Measurements from ENCODE around the gene ITGA1. TPM values are rescaled to one million over a fixed set of nuclear protein-coding genes. Genes with fewer than 3 reads are reported as not detected.
A peak's percentile ranks its signal among the peaks of the same experiment; 100 is the strongest.
"Not testable (repeated sequence)": the region's sequence is repeated elsewhere in the genome, so short reads cannot be mapped to it uniquely, and the experiment has no call there.

The ITGA1 gene
- polyA plus RNA-seq (2013, experiment 1 of 4): 3.0 TPM
- polyA plus RNA-seq (2013, experiment 2 of 4): 2.5 TPM
- polyA plus RNA-seq (2013, experiment 3 of 4): 3.0 TPM
- polyA plus RNA-seq (2013, experiment 4 of 4): 4.1 TPM

- Histone ChIP-seq H3K4me3 (ENCODE audit: insufficient read depth, low read depth, low read length) (peak within 1 kb of the TSS; percentile 63), H3K36me3 (ENCODE audit: control insufficient read depth, insufficient read depth, low read length) (no peaks in the 10 kb centered on the region), H3K27me3 (ENCODE audit: control insufficient read depth, insufficient read depth, low read length, poor library complexity, severe bottlenecking) (peaks cover 31% of the 10 kb centered on the region), H3K27ac (ENCODE audit: insufficient read depth, low read depth, low read length, poor library complexity, severe bottlenecking) (peak within 1 kb of the TSS; percentile 44), H3K9me3 (ENCODE audit: control insufficient read depth, low read length) (no peaks in the 10 kb centered on the region), H3K4me1 (ENCODE audit: control insufficient read depth, insufficient read depth, low read length) (no peaks in the 10 kb centered on the region)
- 0% methylated on average over 60 to 61 of the region's 61 CpGs for WGBS, 2 experiments
Observed at GRCh38 chr5:52787600-52788504, at the start of gene ITGA1, which contains the start of gene PELO. TSS of gene ITGA1 (plus strand) at chr5:52787916. CDS start at chr5:52788354, 438 bp downstream. TSS of gene PELO (plus strand) at chr5:52787916. CDS start at chr5:52800395, 12,479 bp downstream.

GRCh38 chr5:52738095-52738506 lies 49.6 kb upstream of the ITGA1 start:
- H3K27ac ChIP-seq (ENCODE audit: insufficient read depth, low read depth, low read length, poor library complexity, severe bottlenecking): no peak overlapping the region
- H3K4me1 ChIP-seq (ENCODE audit: control insufficient read depth, insufficient read depth, low read length): no peaks in the 10 kb centered on the region

GRCh38 chr5:52740007-52740406 lies 47.7 kb upstream of the ITGA1 start:
- no peaks in the 10 kb centered on the region for H3K27me3 ChIP-seq (ENCODE audit: control insufficient read depth, insufficient read depth, low read length, poor library complexity, severe bottlenecking)
- 90 to 100% methylated on average over 2 of the region's 2 CpGs for WGBS, 2 experiments

More at GRCh38 chr5:52738095-52738506, 49.6 kb upstream of the ITGA1 start:
- no peaks in the 10 kb centered on the region for H3K9me3 ChIP-seq (ENCODE audit: control insufficient read depth, low read length)
- no peak overlapping the region for H3K4me3 ChIP-seq (ENCODE audit: insufficient read depth, low read depth, low read length)
- H3K27me3 ChIP-seq (ENCODE audit: control insufficient read depth, insufficient read depth, low read length, poor library complexity, severe bottlenecking): no peaks in the 10 kb centered on the region
- no peaks in the 10 kb centered on the region for H3K36me3 ChIP-seq (ENCODE audit: control insufficient read depth, insufficient read depth, low read length)

DNA sequence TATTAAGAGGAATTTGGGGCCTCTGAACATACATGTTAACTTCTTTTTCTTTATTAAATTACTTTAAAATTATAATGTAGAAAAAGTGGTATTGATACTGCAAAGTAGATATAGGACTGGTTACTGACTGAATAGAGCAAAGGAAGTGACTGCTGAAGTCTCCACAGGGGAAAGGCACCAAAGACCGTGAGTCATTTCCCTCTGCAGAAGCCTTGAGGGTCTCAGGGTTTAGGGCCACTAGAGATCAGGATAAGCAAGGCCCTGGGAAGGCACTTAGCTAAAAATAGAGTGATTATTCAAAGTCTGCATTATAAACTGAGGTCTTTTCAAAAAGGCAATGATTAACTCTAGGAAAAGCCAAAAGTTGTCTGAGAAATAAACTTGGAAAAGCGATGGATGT lies 44.7 kb upstream of the ITGA1 start:
- Histone ChIP-seq H3K36me3 (ENCODE audit: control insufficient read depth, insufficient read depth, low read length) (no peaks in the 10 kb centered on the region), H3K9me3 (ENCODE audit: control insufficient read depth, low read length) (no peaks in the 10 kb centered on the region), H3K4me1 (ENCODE audit: control insufficient read depth, insufficient read depth, low read length) (no peaks in the 10 kb centered on the region), H3K27me3 (ENCODE audit: control insufficient read depth, insufficient read depth, low read length, poor library complexity, severe bottlenecking) (no peaks in the 10 kb centered on the region), H3K4me3 (ENCODE audit: insufficient read depth, low read depth, low read length) (no peak overlapping the region), H3K27ac (ENCODE audit: insufficient read depth, low read depth, low read length, poor library complexity, severe bottlenecking) (no peak overlapping the region)
- WGBS, 2 experiments: 87 to 91% methylated on average over 2 of the region's 2 CpGs

More at GRCh38 chr5:52740007-52740406, 47.7 kb upstream of the ITGA1 start:
- Histone ChIP-seq H3K36me3 (ENCODE audit: control insufficient read depth, insufficient read depth, low read length) (no peaks in the 10 kb centered on the region), H3K4me3 (ENCODE audit: insufficient read depth, low read depth, low read length) (no peak overlapping the region), H3K9me3 (ENCODE audit: control insufficient read depth, low read length) (no peaks in the 10 kb centered on the region), H3K27ac (ENCODE audit: insufficient read depth, low read depth, low read length, poor library complexity, severe bottlenecking) (no peak overlapping the region), H3K4me1 (ENCODE audit: control insufficient read depth, insufficient read depth, low read length) (no peaks in the 10 kb centered on the region)

- no peak overlapping the region for H3K27ac ChIP-seq (ENCODE audit: insufficient read depth, low read depth, low read length, poor library complexity, severe bottlenecking)
- H3K4me1 ChIP-seq (ENCODE audit: control insufficient read depth, insufficient read depth, low read length): no peaks in the 10 kb centered on the region
- WGBS, 2 experiments: 100% methylated on average over 1 of the region's 3 CpGs; no CpG with 5 or more reads in 1 of the 2 experiments
Observed at GRCh38 chr5:52743529-52743928, 44.2 kb upstream of the ITGA1 start.

DNA sequence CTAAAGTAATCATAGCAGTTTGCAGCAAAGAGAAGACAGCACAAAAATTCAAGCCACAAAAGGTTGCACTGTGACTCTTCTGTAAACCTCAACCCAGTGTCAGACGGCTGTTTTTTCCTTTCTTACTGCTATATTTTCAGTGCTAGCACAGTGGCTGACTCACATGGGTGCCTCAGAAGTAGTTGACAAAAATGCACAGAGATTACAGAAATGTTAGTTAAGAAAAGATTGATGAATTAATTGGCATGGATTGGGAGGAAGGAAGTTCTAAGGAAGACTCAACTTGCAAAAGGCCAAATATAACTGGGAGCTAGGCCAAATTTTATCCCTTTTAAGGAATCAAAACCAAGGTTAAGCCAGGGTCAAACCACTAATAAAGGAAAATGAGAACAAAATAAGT lies 43.7 kb upstream of the ITGA1 start:
- WGBS, 2 experiments: 84 to 93% methylated on average over 1 of the region's 1 CpG
- H3K9me3 ChIP-seq (ENCODE audit: control insufficient read depth, low read length): no peaks in the 10 kb centered on the region

More at GRCh38 chr5:52743529-52743928, 44.2 kb upstream of the ITGA1 start:
- no peaks in the 10 kb centered on the region for H3K27me3 ChIP-seq (ENCODE audit: control insufficient read depth, insufficient read depth, low read length, poor library complexity, severe bottlenecking)
- H3K9me3 ChIP-seq (ENCODE audit: control insufficient read depth, low read length): no peaks in the 10 kb centered on the region
- no peaks in the 10 kb centered on the region for H3K36me3 ChIP-seq (ENCODE audit: control insufficient read depth, insufficient read depth, low read length)
- no peak overlapping the region for H3K4me3 ChIP-seq (ENCODE audit: insufficient read depth, low read depth, low read length)

GRCh38 chr5:52744867-52745458 lies 42.8 kb upstream of the ITGA1 start:
- WGBS, 2 experiments: 87 to 95% methylated on average over 2 of the region's 2 CpGs
- H3K9me3 ChIP-seq (ENCODE audit: control insufficient read depth, low read length); H3K36me3 ChIP-seq (ENCODE audit: control insufficient read depth, insufficient read depth, low read length); H3K4me1 ChIP-seq (ENCODE audit: control insufficient read depth, insufficient read depth, low read length); H3K27ac ChIP-seq (ENCODE audit: insufficient read depth, low read depth, low read length, poor library complexity, severe bottlenecking); H3K27me3 ChIP-seq (ENCODE audit: control insufficient read depth, insufficient read depth, low read length, poor library complexity, severe bottlenecking); H3K4me3 ChIP-seq (ENCODE audit: insufficient read depth, low read depth, low read length): not testable (repeated sequence)

More for the DNA sequence above, 43.7 kb upstream of the ITGA1 start:
- H3K36me3 ChIP-seq (ENCODE audit: control insufficient read depth, insufficient read depth, low read length): no peaks in the 10 kb centered on the region
- H3K4me1 ChIP-seq (ENCODE audit: control insufficient read depth, insufficient read depth, low read length): no peaks in the 10 kb centered on the region
- H3K27me3 ChIP-seq (ENCODE audit: control insufficient read depth, insufficient read depth, low read length, poor library complexity, severe bottlenecking): no peaks in the 10 kb centered on the region
- no peak overlapping the region for H3K27ac ChIP-seq (ENCODE audit: insufficient read depth, low read depth, low read length, poor library complexity, severe bottlenecking)
- no peak overlapping the region for H3K4me3 ChIP-seq (ENCODE audit: insufficient read depth, low read depth, low read length)

GRCh38 chr5:52746539-52746938 lies 41.2 kb upstream of the ITGA1 start:
- 90 to 100% methylated on average over 2 of the region's 2 CpGs for WGBS, 2 experiments
- no peaks in the 10 kb centered on the region for H3K36me3 ChIP-seq (ENCODE audit: control insufficient read depth, insufficient read depth, low read length)
- no peak overlapping the region for H3K27ac ChIP-seq (ENCODE audit: insufficient read depth, low read depth, low read length, poor library complexity, severe bottlenecking)
- H3K9me3 ChIP-seq (ENCODE audit: control insufficient read depth, low read length): no peaks in the 10 kb centered on the region
- H3K27me3 ChIP-seq (ENCODE audit: control insufficient read depth, insufficient read depth, low read length, poor library complexity, severe bottlenecking): no peaks in the 10 kb centered on the region
- no peak overlapping the region for H3K4me3 ChIP-seq (ENCODE audit: insufficient read depth, low read depth, low read length)
- H3K4me1 ChIP-seq (ENCODE audit: control insufficient read depth, insufficient read depth, low read length): no peaks in the 10 kb centered on the region

- Histone ChIP-seq H3K27me3 (ENCODE audit: control insufficient read depth, insufficient read depth, low read length, poor library complexity, severe bottlenecking) (no peaks in the 10 kb centered on the region), H3K4me1 (ENCODE audit: control insufficient read depth, insufficient read depth, low read length) (no peaks in the 10 kb centered on the region), H3K36me3 (ENCODE audit: control insufficient read depth, insufficient read depth, low read length) (no peaks in the 10 kb centered on the region), H3K9me3 (ENCODE audit: control insufficient read depth, low read length) (no peaks in the 10 kb centered on the region), H3K4me3 (ENCODE audit: insufficient read depth, low read depth, low read length) (no peak overlapping the region), H3K27ac (ENCODE audit: insufficient read depth, low read depth, low read length, poor library complexity, severe bottlenecking) (no peak overlapping the region)
- WGBS, 2 experiments: 56% methylated on average over 1 of the region's 1 CpG; no CpG with 5 or more reads in 1 of the 2 experiments
Observed at GRCh38 chr5:52748590-52748989, 39.1 kb upstream of the ITGA1 start.

DNA sequence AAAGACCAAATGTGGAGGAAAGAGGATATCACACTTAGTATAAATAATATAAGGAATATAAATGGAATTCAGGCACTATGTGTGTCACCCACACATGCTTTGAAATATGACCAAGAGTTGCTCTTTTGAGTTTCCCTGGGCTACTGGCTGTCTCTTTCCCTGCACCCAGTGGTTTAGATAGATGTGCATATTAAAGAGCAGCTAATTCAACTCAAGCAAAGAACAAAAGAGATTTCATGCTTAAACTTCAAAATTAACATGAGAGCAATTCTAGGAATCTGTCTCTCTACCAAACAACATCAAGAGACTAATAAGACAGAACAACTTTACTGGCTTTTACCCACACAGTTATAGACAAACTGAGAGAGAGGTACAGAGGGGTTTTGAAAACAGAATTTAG lies 38.0 kb upstream of the ITGA1 start:
- no peaks in the 10 kb centered on the region for H3K27me3 ChIP-seq (ENCODE audit: control insufficient read depth, insufficient read depth, low read length, poor library complexity, severe bottlenecking)
- H3K4me3 ChIP-seq (ENCODE audit: insufficient read depth, low read depth, low read length): no peak overlapping the region
- H3K9me3 ChIP-seq (ENCODE audit: control insufficient read depth, low read length): no peaks in the 10 kb centered on the region
- no peaks in the 10 kb centered on the region for H3K36me3 ChIP-seq (ENCODE audit: control insufficient read depth, insufficient read depth, low read length)
- H3K4me1 ChIP-seq (ENCODE audit: control insufficient read depth, insufficient read depth, low read length): no peaks in the 10 kb centered on the region
- H3K27ac ChIP-seq (ENCODE audit: insufficient read depth, low read depth, low read length, poor library complexity, severe bottlenecking): no peak overlapping the region
